Neural cell (in vitro differentiated cells): ENCODE measurements around the gene DHDH.

Experiments used
- CTCF ChIP-seq: fragments of 450-650 bp; IDR thresholded peaks from 2 replicates; pipeline ENCODE4 v1.5.1; 2014; ENCODE audit warnings: antibody characterized with exemption, mild to moderate bottlenecking, moderate library complexity; ENCODE audit not compliant: poor library complexity, severe bottlenecking
- EP300 ChIP-seq: fragments of 450-650 bp; conservative IDR thresholded peaks from 2 replicates; pipeline ENCODE4 v1.6.1; 2014; ENCODE audit warnings: antibody characterized with exemption, mild to moderate bottlenecking, moderate library complexity; ENCODE audit not compliant: poor library complexity, severe bottlenecking
- EZH2 ChIP-seq: fragments of 200-600, 300-800 bp; shearing (Covaris generic), sonication (generic); IDR thresholded peaks from 2 replicates; pipeline ENCODE4 v1.6.1; 2014; ENCODE audit warnings: antibody characterized with exemption, low read length, borderline replicate concordance, mild to moderate bottlenecking; ENCODE audit not compliant: insufficient read depth, poor library complexity, severe bottlenecking
- MXI1 ChIP-seq: fragments of 450-650 bp; conservative IDR thresholded peaks from 2 replicates; pipeline ENCODE4 v1.6.1; 2014; ENCODE audit warnings: antibody characterized with exemption, mild to moderate bottlenecking; ENCODE audit not compliant: poor library complexity, severe bottlenecking
- POLR2AphosphoS5 ChIP-seq: IDR thresholded peaks from 2 replicates; pipeline ENCODE4 v1.6.1; 2012
- RAD21 ChIP-seq: fragments of 450-650 bp; conservative IDR thresholded peaks from 2 replicates; pipeline ENCODE4 v1.6.1; 2014; ENCODE audit warnings: antibody characterized with exemption, mild to moderate bottlenecking, moderate library complexity
- REST ChIP-seq: IDR thresholded peaks from 2 replicates; pipeline ENCODE4 v1.6.1; 2012; ENCODE audit warnings: borderline replicate concordance
- SMC3 ChIP-seq: fragments of 450-650 bp; conservative IDR thresholded peaks from 2 replicates; pipeline ENCODE4 v1.6.1; 2014; ENCODE audit warnings: antibody characterized with exemption, mild to moderate bottlenecking, moderate library complexity; ENCODE audit not compliant: poor library complexity
- TAF1 ChIP-seq: IDR thresholded peaks from 2 replicates; pipeline ENCODE4 v1.6.1; 2012; ENCODE audit warnings: low read depth

- TF ChIP-seq SMC3 (no peak), CTCF (no peak), EP300 (no peak), POLR2AphosphoS5 (no peak), TAF1 (no peak), RAD21 (no peak), EZH2 (no peak), REST (no peak), MXI1 (no peak)
Observed at GRCh38 chr19:48962029-48962848, 28.7 kb downstream of the DHDH start.
